Measurements from ENCODE around the gene GPR84. TPM values are rescaled to one million over a fixed set of nuclear protein-coding genes. Genes with fewer than 3 reads are reported as not detected.

GPR84 gene
- total and polyA plus RNA-seq, 2 experiments from 2014 or later, result not detected

GRCh38 chr12:54387114-54387467 lies 22.8 kb upstream of the GPR84 start:
- Histone ChIP-seq H3K4me2 (ENCODE audit: unreplicated experiment) (no peak overlapping the region), H3K79me2 (ENCODE audit: insufficient read depth) (no peaks in the 10 kb centered on the region), H4K20me1 (ENCODE audit: insufficient read depth) (no peaks in the 10 kb centered on the region), H3K9me3 (ENCODE audit: low read depth) (no peaks in the 10 kb centered on the region), H3F3A (ENCODE audit: insufficient read depth) (peaks cover 35% of the 10 kb centered on the region; the same call in 1 of the 2 replicates), H3K4me1 (ENCODE audit: insufficient read depth) (peaks cover 12% of the 10 kb centered on the region), H3K27ac (no peak overlapping the region), H3K4me3 (no peak overlapping the region), H3K9ac (no peak overlapping the region), H2AFZ (no peak overlapping the region), H3K9me2 (ENCODE audit: insufficient read depth) (no peaks in the 10 kb centered on the region), H3K36me3 (ENCODE audit: low read depth) (no peaks in the 10 kb centered on the region), H3K27me3 (replicated peaks; ENCODE audit: insufficient read depth) (no peaks in the 10 kb centered on the region)
- 76 to 84% methylated on average over 3 of the region's 3 CpGs for WGBS, 2 experiments (ENCODE audit: low coverage in 1 of 2, low lambda C conversion rate in 2 of 2, missing lambda C conversion rate in 2 of 2)
- no peak for TF ChIP-seq EZH2 (IDR thresholded peaks at IDR 0.05; ENCODE audit: insufficient read depth, poor library complexity, severe bottlenecking)
- TF ChIP-seq EZH2phosphoT487 (IDR thresholded peaks at IDR 0.05; ENCODE audit: insufficient read depth, low read depth), result no peak
- no peak for DNase-seq
- in situ Hi-C loops (cut with MboI), result no loop called here

- H3K9ac ChIP-seq, result no peak overlapping the region
- H3K9me2 ChIP-seq (ENCODE audit: insufficient read depth), result no peaks in the 10 kb centered on the region
- no peak overlapping the region for H2AFZ ChIP-seq
- no peaks in the 10 kb centered on the region for H3K9me3 ChIP-seq (ENCODE audit: low read depth)
- no peak overlapping the region for H3K4me3 ChIP-seq
- TF ChIP-seq EZH2phosphoT487 (IDR thresholded peaks at IDR 0.05; ENCODE audit: insufficient read depth, low read depth) (no peak), EZH2 (IDR thresholded peaks at IDR 0.05; ENCODE audit: insufficient read depth, poor library complexity, severe bottlenecking) (no peak)
- 80 to 81% methylated on average over 3 of the region's 3 CpGs for WGBS, 2 experiments (ENCODE audit: low coverage in 1 of 2, low lambda C conversion rate in 2 of 2, missing lambda C conversion rate in 2 of 2)
- in situ Hi-C loops (cut with MboI), result no loop called here
- no peaks in the 10 kb centered on the region for H3K79me2 ChIP-seq (ENCODE audit: insufficient read depth)
- H3K27ac ChIP-seq, result no peak overlapping the region
- H3K4me2 ChIP-seq (ENCODE audit: unreplicated experiment), result no peak overlapping the region
- no peaks in the 10 kb centered on the region for H3K36me3 ChIP-seq (ENCODE audit: low read depth)
- peaks cover 35% of the 10 kb centered on the region; the same call in 1 of the 2 replicates for H3F3A ChIP-seq (ENCODE audit: insufficient read depth)
- no peaks in the 10 kb centered on the region for H3K27me3 ChIP-seq (replicated peaks; ENCODE audit: insufficient read depth)
- no peaks in the 10 kb centered on the region for H4K20me1 ChIP-seq (ENCODE audit: insufficient read depth)
- peaks cover 12% of the 10 kb centered on the region for H3K4me1 ChIP-seq (ENCODE audit: insufficient read depth)
- DNase-seq, result no peak
These were observed 22.3 kb upstream of the GPR84 start for GRCh38 chr12:54386403-54387113.

- H4K20me1 ChIP-seq (ENCODE audit: insufficient read depth), result no peaks in the 10 kb centered on the region
- H3K9me2 ChIP-seq (ENCODE audit: insufficient read depth), result no peaks in the 10 kb centered on the region
- H3K4me2 ChIP-seq (ENCODE audit: unreplicated experiment), result no peak overlapping the region
- no peaks in the 10 kb centered on the region for H3K36me3 ChIP-seq (ENCODE audit: low read depth)
- no peak for DNase-seq
- WGBS, 2 experiments (ENCODE audit: low coverage in 1 of 2, low lambda C conversion rate in 2 of 2, missing lambda C conversion rate in 2 of 2), result 87% methylated on average over 9 to 10 of the region's 10 CpGs
- H3K27ac ChIP-seq, result no peak overlapping the region
- no peaks in the 10 kb centered on the region for H3K79me2 ChIP-seq (ENCODE audit: insufficient read depth)
- in situ Hi-C loops (cut with MboI), result no loop called here
- H3F3A ChIP-seq (ENCODE audit: insufficient read depth), result peaks cover 35% of the 10 kb centered on the region; the same call in 1 of the 2 replicates
- no peaks in the 10 kb centered on the region for H3K27me3 ChIP-seq (replicated peaks; ENCODE audit: insufficient read depth)
- no peak overlapping the region for H3K9ac ChIP-seq
- no peak overlapping the region for H2AFZ ChIP-seq
- no peak overlapping the region for H3K4me3 ChIP-seq
- H3K4me1 ChIP-seq (ENCODE audit: insufficient read depth), result peaks cover 12% of the 10 kb centered on the region
- no peak for TF ChIP-seq EZH2 (IDR thresholded peaks at IDR 0.05; ENCODE audit: insufficient read depth, poor library complexity, severe bottlenecking)
- TF ChIP-seq EZH2phosphoT487 (IDR thresholded peaks at IDR 0.05; ENCODE audit: insufficient read depth, low read depth), result no peak
- H3K9me3 ChIP-seq (ENCODE audit: low read depth), result no peaks in the 10 kb centered on the region
These were observed 21.1 kb upstream of the GPR84 start for GRCh38 chr12:54385251-54385914.

- Histone ChIP-seq H3K9me2 (ENCODE audit: insufficient read depth) (no peaks in the 10 kb centered on the region), H3K27me3 (replicated peaks; ENCODE audit: insufficient read depth) (no peaks in the 10 kb centered on the region), H3K9me3 (ENCODE audit: low read depth) (no peaks in the 10 kb centered on the region), H3K79me2 (ENCODE audit: insufficient read depth) (no peaks in the 10 kb centered on the region), H2AFZ (no peak within 1 kb of the TSS), H4K20me1 (ENCODE audit: insufficient read depth) (no peaks in the 10 kb centered on the region), H3F3A (ENCODE audit: insufficient read depth) (peaks cover 35% of the 10 kb centered on the region; the same call in 1 of the 2 replicates), H3K36me3 (ENCODE audit: low read depth) (no peaks in the 10 kb centered on the region), H3K27ac (peak within 1 kb of the TSS; percentile 88), H3K4me1 (ENCODE audit: insufficient read depth) (peaks cover 12% of the 10 kb centered on the region), H3K4me2 (ENCODE audit: unreplicated experiment) (no peak within 1 kb of the TSS), H3K9ac (peak within 1 kb of the TSS; percentile 54), H3K4me3 (no peak within 1 kb of the TSS)
- no peak for DNase-seq
- in situ Hi-C loops (cut with MboI), result no loop called here
- 100% methylated on average over 1 of the region's 1 CpG for WGBS, 2 experiments (ENCODE audit: low coverage in 1 of 2, low lambda C conversion rate in 2 of 2, missing lambda C conversion rate in 2 of 2)
- no peak for TF ChIP-seq EZH2phosphoT487 (IDR thresholded peaks at IDR 0.05; ENCODE audit: insufficient read depth, low read depth)
- no peak for TF ChIP-seq EZH2 (IDR thresholded peaks at IDR 0.05; ENCODE audit: insufficient read depth, poor library complexity, severe bottlenecking)
These were observed 20.3 kb upstream of the GPR84 start, which contains the start of gene ZNF385A for GRCh38 chr12:54384591-54385041. TSS of gene ZNF385A (minus strand) at chr12:54384733. CDS start at chr12:54384514, 219 bp downstream.
